LNCaP clone FGC (cell line): ENCODE results near the gene KCNIP3.
"Not testable (repeated sequence)": the region's sequence is repeated elsewhere in the genome, so short reads cannot be mapped to it uniquely, and the experiment has no call there.

ENCODE experiments used
- DNase-seq: peaks from one replicate; pipeline ENCODE4 v3.0.0-alpha.2; 2011; ENCODE audit warnings: low read depth
- H3K4me3 ChIP-seq: 2 replicates; pipeline ENCODE4 v1.5.1; 2011; ENCODE audit warnings: mild to moderate bottlenecking, low read depth, low read length, control low read depth
- CTCF ChIP-seq: IDR thresholded peaks from 2 replicates; pipeline ENCODE4 v1.5.1; 2012; ENCODE audit warnings: mild to moderate bottlenecking; ENCODE audit not compliant: control insufficient read depth, insufficient read depth; ENCODE audit errors: extremely low read depth

The KCNIP3 gene

GRCh38 chr2:95402370-95403203 is 105.4 kb downstream of the KCNIP3 start, which contains the start of gene FAHD2A:
FAHD2A (plus strand) TSS chr2:95402708; CDS start chr2:95405559, 2,851 bp downstream.
- TF ChIP-seq CTCF: no peak
- peak; percentile 43 for DNase-seq
- H3K4me3 ChIP-seq: peak within 1 kb of the TSS; percentile 98

GRCh38 chr2:95403204-95403721 is 106.1 kb downstream of the KCNIP3 start:
- peak; percentile 34 for TF ChIP-seq CTCF
- peak overlapping the region; percentile 98 for H3K4me3 ChIP-seq
- not testable (repeated sequence) for DNase-seq

GRCh38 chr2:95403824-95404223 is 106.7 kb downstream of the KCNIP3 start:
- peak overlapping the region; percentile 98 for H3K4me3 ChIP-seq
- not testable (repeated sequence) for DNase-seq

GRCh38 chr2:95404676-95405075 is 107.5 kb downstream of the KCNIP3 start:
- not testable (repeated sequence) for DNase-seq, H3K4me3 ChIP-seq

GRCh38 chr2:95411239-95411638 is 114.1 kb downstream of the KCNIP3 start:
- H3K4me3 ChIP-seq, DNase-seq: not testable (repeated sequence)

GRCh38 chr2:95414015-95414594 is 117.0 kb downstream of the KCNIP3 start:
- DNase-seq: peak; percentile 15
- not testable (repeated sequence) for H3K4me3 ChIP-seq
- TF ChIP-seq CTCF: peak; percentile 74

GRCh38 chr2:95415138-95415537 is 118.0 kb downstream of the KCNIP3 start:
- not testable (repeated sequence) for H3K4me3 ChIP-seq, DNase-seq

- DNase-seq, H3K4me3 ChIP-seq: not testable (repeated sequence)
Measured at GRCh38 chr2:95415561-95415960, 118.4 kb downstream of the KCNIP3 start.

DNA sequence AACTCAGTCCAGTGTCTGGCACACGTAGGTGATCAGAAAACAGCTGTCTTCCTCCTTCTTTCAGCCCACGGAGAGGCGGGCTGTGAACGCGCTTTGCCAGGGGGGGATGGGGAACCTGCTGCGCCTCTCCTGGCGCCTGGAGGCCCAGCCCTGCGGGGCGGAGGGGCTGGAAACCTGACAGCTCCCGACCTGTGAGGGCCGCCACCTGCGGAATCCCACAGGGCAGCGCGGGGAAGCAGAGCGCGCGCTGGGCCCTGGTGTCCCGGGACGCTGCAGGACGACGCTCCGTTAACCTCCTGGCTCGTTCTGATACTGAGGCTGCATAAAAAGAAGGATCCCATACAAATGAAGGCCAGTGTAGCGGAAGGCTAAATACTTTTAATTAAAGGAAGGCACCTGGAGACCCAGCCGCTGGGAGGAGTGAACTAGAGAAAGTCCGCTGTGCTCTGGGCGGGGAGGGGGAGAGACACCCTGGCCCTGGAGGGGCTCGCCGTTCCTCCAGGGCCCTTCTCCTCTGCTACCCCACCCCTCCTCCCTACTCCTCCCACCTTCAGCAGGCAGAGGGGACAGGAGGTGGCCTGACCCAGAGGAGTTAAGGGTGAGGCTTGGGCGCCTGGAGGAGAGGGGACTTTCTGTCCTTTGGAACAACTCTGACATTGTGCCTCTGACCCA is 130.2 kb downstream of the KCNIP3 start:
- not testable (repeated sequence) for H3K4me3 ChIP-seq, DNase-seq

- not testable (repeated sequence) for DNase-seq
Measured at GRCh38 chr2:95429748-95430467, 132.8 kb downstream of the KCNIP3 start.

GRCh38 chr2:95433373-95433772 is 136.2 kb downstream of the KCNIP3 start:
- not testable (repeated sequence) for H3K4me3 ChIP-seq, DNase-seq

More at GRCh38 chr2:95429748-95430467, 132.8 kb downstream of the KCNIP3 start:
- H3K4me3 ChIP-seq: not testable (repeated sequence)

DNA sequence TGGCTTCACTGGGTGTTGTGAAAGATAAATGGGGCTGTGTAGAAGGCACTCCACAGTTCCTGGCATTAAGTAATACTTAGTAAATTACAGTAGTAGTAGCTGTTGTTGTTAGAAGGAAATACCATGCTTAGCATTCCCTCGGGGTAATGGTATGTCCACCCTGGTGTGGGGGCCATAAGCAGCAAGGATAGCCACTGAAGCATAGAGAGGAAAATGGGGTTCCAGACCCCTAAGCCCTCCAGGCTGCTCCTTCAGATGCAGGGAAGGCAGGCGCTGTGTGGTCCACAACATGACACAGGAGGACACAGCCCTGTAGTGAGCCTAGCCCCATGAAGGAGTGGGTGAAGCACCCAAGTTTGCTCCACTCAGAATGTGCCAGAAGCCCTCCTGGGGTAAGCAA is 136.8 kb downstream of the KCNIP3 start:
- not testable (repeated sequence) for H3K4me3 ChIP-seq, DNase-seq

GRCh38 chr2:95434507-95435076 is 137.4 kb downstream of the KCNIP3 start:
- not testable (repeated sequence) for DNase-seq, H3K4me3 ChIP-seq
